ENCODE measurements around the gene TPI1. TPM values are rescaled to one million over a fixed set of nuclear protein-coding genes. Genes with fewer than 3 reads are reported as not detected.

TPI1 gene
- total RNA-seq, 6 experiments from 2014 or later = 265 to 400 (median 331) TPM

DNA sequence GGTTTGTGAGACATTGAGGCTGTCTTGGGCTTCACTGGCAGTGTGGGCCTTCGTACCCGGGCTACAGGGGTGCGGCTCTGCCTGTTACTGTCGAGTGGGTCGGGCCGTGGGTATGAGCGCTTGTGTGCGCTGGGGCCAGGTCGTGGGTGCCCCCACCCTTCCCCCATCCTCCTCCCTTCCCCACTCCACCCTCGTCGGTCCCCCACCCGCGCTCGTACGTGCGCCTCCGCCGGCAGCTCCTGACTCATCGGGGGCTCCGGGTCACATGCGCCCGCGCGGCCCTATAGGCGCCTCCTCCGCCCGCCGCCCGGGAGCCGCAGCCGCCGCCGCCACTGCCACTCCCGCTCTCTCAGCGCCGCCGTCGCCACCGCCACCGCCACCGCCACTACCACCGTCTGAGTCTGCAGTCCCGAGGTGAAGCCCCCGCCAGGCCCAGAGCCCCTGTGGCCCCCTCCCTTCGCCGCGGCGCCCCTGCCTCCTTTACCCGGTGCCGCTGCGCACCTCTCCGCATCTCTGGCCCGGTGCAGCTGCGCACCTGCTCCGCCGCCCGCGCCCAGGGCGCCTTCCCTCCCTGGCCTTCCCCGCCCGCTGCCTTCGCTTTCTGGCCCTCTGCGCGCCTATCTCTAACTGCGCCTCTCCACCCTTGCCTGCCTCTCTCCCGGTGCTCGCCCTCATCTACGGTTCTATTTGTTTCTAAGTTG, 47.1 kb downstream of the TPI1 start, which contains the start of gene ENO2:
Gene ENO2 (plus strand): TSS at position 335 of the 701 bp plus-strand sequence. CDS start 1,253 bp downstream, outside the sequence.
- Histone ChIP-seq H3K27ac (no peak within 1 kb of the TSS), H3K9me3 (no peaks in the 10 kb centered on the region), H3K36me3 (no peaks in the 10 kb centered on the region), H3K4me3 (peak within 1 kb of the TSS; percentile 46 to 49 (median 47)), H3K4me1 (peaks cover 0 to 9% (median 0%) of the 10 kb centered on the region in 4 donors), H3K27me3 (no peaks in the 10 kb centered on the region)
- ATAC-seq = peak; percentile 65 to 88 (median 76)
- intact Hi-C loops (cut with DNase I) = no loop called here
- peak in 1 of 3 donors; percentile 82 for DNase-seq
- WGBS (ENCODE audit: insufficient coverage, low coverage, low lambda C conversion rate, missing lambda C conversion rate) = under 1% methylated on average over 23 of the region's 68 CpGs
- TF ChIP-seq CTCF (IDR thresholded peaks at IDR 0.05) (no peak), POLR2A (IDR thresholded peaks at IDR 0.05) (no peak)

DNA sequence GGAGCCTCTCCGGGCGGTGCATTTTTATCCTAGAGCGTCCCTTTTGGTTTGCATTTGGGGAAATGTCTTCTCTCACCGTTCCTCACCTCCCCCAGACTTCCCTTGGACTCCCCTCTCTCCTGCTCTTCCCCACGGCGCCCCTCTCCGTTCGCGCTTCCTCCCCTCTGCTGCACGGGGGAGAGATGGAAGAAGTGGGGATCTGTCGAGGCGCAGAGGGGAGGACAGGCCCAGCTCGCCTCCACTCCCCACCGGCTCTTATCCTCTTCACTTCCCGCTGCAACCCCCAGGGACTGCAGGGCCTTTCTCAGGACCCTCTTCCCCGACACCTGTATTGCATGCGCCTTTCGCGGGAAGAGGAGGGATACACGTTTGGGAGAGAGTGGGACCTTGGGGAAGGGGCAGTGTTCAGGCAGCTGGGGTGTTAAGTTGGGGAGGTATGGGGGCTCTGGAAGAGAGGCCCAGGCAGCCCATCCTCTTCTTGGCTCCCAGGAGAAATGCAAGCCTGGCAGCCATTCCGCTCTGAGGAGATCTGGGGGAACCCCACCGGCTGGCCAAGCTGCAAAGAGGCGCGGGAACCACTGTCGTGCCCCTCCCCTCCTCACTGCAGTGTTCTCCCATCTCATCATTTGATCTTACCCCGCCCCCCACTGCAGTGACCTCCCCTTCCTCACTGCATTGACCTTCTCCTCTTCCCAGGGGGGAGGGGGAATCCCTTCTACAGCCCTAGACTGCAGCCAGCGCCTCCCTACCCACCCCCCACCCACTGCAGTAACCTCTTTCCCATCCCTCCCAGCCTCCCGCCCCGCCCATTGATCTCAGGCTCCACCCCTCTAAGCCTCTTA, 47.8 kb downstream of the TPI1 start:
- Histone ChIP-seq H3K36me3 (no peaks in the 10 kb centered on the region), H3K27me3 (no peaks in the 10 kb centered on the region), H3K27ac (no peak overlapping the region), H3K9me3 (no peaks in the 10 kb centered on the region), H3K4me1 (peaks cover 0 to 9% (median 0%) of the 10 kb centered on the region in 4 donors), H3K4me3 (peak overlapping the region; percentile 46 to 49 (median 47))
- WGBS (ENCODE audit: insufficient coverage, low coverage, low lambda C conversion rate, missing lambda C conversion rate) = 15% methylated on average over 19 of the region's 29 CpGs
- peak in 1 of 4 donors; percentile 6 for ATAC-seq
- intact Hi-C loops (cut with DNase I) = no loop called here
- TF ChIP-seq CTCF (IDR thresholded peaks at IDR 0.05) (no peak), POLR2A (IDR thresholded peaks at IDR 0.05) (no peak)
- no peak for DNase-seq

DNA sequence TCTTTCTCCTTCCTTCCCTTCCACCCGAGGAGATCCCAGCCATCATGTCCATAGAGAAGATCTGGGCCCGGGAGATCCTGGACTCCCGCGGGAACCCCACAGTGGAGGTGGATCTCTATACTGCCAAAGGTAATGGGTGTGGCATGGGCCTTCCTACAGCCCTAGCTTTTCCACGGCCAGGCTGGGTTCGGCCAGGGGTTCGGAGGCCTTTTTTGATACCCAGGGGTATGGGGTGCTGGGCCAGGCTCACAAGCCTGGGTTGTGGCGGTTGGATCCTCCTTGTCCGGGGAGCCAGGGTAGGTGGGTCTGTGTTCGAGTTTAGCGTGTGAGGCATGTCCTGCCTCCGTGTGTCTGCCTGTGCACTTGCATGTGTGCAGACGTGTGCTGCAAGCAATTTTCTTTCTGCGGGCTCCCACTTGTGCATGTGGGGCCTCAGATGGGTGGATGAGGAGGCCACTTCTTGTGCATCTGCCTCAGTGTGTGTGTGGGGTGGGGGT, 48.5 kb downstream of the TPI1 start:
- Histone ChIP-seq H3K4me3 (no peak overlapping the region), H3K27me3 (no peaks in the 10 kb centered on the region), H3K27ac (no peak overlapping the region), H3K4me1 (peaks cover 0 to 9% (median 0%) of the 10 kb centered on the region in 4 donors), H3K9me3 (no peaks in the 10 kb centered on the region), H3K36me3 (no peaks in the 10 kb centered on the region)
- no peak for TF ChIP-seq POLR2A (IDR thresholded peaks at IDR 0.05)
- TF ChIP-seq CTCF (IDR thresholded peaks at IDR 0.05) = no peak
- intact Hi-C loops (cut with DNase I) = no loop called here
- 50% methylated on average over 9 of the region's 14 CpGs for WGBS (ENCODE audit: insufficient coverage, low coverage, low lambda C conversion rate, missing lambda C conversion rate)
- DNase-seq = no peak
- no peak for ATAC-seq

DNA sequence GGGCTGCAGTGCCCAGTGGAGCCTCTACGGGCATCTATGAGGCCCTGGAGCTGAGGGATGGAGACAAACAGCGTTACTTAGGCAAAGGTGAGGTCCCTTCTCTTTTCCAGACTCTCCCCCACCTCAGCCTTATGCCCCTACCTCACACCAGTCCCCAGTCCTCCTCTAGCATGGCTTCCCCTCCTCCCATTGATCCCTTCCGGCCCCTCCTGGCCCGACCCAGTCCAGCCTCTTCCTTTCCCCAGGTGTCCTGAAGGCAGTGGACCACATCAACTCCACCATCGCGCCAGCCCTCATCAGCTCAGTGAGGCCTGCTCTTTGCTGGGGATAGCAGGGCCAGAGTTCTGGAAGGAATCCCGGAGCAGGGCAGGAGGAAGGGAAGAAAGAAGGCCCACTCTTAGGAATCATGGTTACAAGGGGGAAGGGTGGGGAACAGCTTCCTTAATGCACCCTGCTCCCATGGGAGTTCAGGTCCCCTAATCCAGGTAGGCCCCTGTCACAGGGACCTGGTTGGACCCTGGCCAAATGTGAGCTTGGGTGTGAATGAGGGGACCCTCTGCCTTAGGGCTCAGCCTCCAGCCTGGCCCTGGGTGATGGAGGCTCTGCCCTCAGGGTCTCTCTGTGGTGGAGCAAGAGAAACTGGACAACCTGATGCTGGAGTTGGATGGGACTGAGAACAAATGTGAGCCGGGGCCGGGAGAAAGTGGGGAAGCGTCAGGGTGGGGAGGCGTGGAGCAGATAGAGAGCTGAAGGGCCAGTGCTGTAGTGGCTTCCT, 49.3 kb downstream of the TPI1 start:
- H3K9me3 ChIP-seq = no peaks in the 10 kb centered on the region
- peaks cover 0 to 9% (median 0%) of the 10 kb centered on the region in 4 donors for H3K4me1 ChIP-seq
- H3K27ac ChIP-seq = no peak overlapping the region
- H3K4me3 ChIP-seq = no peak overlapping the region
- DNase-seq = no peak
- TF ChIP-seq POLR2A (IDR thresholded peaks at IDR 0.05) (no peak), CTCF (IDR thresholded peaks at IDR 0.05) (no peak)
- 93% methylated on average over 5 of the region's 11 CpGs for WGBS (ENCODE audit: insufficient coverage, low coverage, low lambda C conversion rate, missing lambda C conversion rate)
- intact Hi-C loops (cut with DNase I) = no loop called here
- no peaks in the 10 kb centered on the region for H3K36me3 ChIP-seq
- ATAC-seq = no peak
- H3K27me3 ChIP-seq = no peaks in the 10 kb centered on the region

All from right lobe of liver (tissue), 6 donors.